CD14-positive monocyte (primary cell): ENCODE results near the gene CDH2. TPM values are rescaled to one million over a fixed set of nuclear protein-coding genes. Genes with fewer than 3 reads are reported as not detected.

Experiments used
- DNase-seq, 3 donors: peaks; one replicate each; pipeline ENCODE4 v3.0.0-alpha.2; 2011 to 2022
- H2AFZ ChIP-seq: 2 replicates; pipeline ENCODE4 v1.6.0; 2012; ENCODE audit warnings: mild to moderate bottlenecking, low read depth, low read length, inconsistent platforms; ENCODE audit not compliant: insufficient read depth, poor library complexity, severe bottlenecking
- H3K27ac ChIP-seq, 2 donors: 1 replicate in 1 of 2; 2 replicates in 1 of 2; pipeline ENCODE4 v1.5.1; 2012 to 2013; ENCODE audit warnings: low read length in 2 of 2, control low read depth in 1 of 2, inconsistent platforms in 1 of 2, low read depth in 1 of 2, mild to moderate bottlenecking in 1 of 2
- H3K27me3 ChIP-seq, 2 donors: one replicate each; pipeline versions ENCODE4 v1.6.0 to v1.6.1; 2011 to 2013; ENCODE audit warnings: low read length in 2 of 2; ENCODE audit not compliant: control insufficient read depth in 2 of 2, insufficient read depth in 2 of 2
- H3K36me3 ChIP-seq, 2 donors: replicated peaks in 1 of 2; 1 replicate in 1 of 2; 2 replicates in 1 of 2; pipeline versions ENCODE4 v1.5.1 to v1.6.1; 2012 to 2013; ENCODE audit warnings: low read length in 2 of 2, control low read depth in 1 of 2, inconsistent platforms in 1 of 2, mild to moderate bottlenecking in 1 of 2; ENCODE audit not compliant: insufficient read depth in 2 of 2, control insufficient read depth in 1 of 2
- H3K4me1 ChIP-seq, 2 donors: 1 replicate in 1 of 2; 2 replicates in 1 of 2; pipeline versions ENCODE4 v1.5.1 to v1.6.1; 2012 to 2013; ENCODE audit warnings: low read length in 2 of 2, control low read depth in 1 of 2, inconsistent platforms in 1 of 2, mild to moderate bottlenecking in 1 of 2, moderate library complexity in 1 of 2; ENCODE audit not compliant: insufficient read depth in 2 of 2, control insufficient read depth in 1 of 2
- H3K4me2 ChIP-seq: replicated peaks from 2 replicates; pipeline ENCODE3; 2012; ENCODE audit warnings: low read length, moderate library complexity, mild to moderate bottlenecking; ENCODE audit not compliant: poor library complexity, severe bottlenecking; ENCODE audit errors: extremely low read depth
- H3K4me3 ChIP-seq, 3 experiments: fragments of 200-600 bp in 1 of 3; sonication (generic) in 1 of 3; replicated peaks in 1 of 3; 1 replicate in 2 of 3; 2 replicates in 1 of 3; pipeline ENCODE4 v1.5.1; 2011 to 2013; ENCODE audit warnings: low read length in 3 of 3, mild to moderate bottlenecking in 3 of 3, control low read depth in 2 of 3, low read depth in 2 of 3, inconsistent platforms in 1 of 3, moderate library complexity in 1 of 3
- H3K79me2 ChIP-seq: 2 replicates; pipeline ENCODE4 v1.6.0; 2012; ENCODE audit warnings: mild to moderate bottlenecking, control low read depth, inconsistent platforms, low read length, moderate library complexity; ENCODE audit not compliant: insufficient read depth
- H3K9ac ChIP-seq: 2 replicates; pipeline ENCODE4 v1.6.0; 2017; ENCODE audit warnings: low read length, mild to moderate bottlenecking; ENCODE audit not compliant: insufficient read depth, poor library complexity, severe bottlenecking
- H3K9me3 ChIP-seq, 2 donors: replicated peaks in 1 of 2; 1 replicate in 1 of 2; 2 replicates in 1 of 2; pipeline versions ENCODE4 v1.5.1 to v1.6.1; 2012 to 2013; ENCODE audit warnings: low read length in 2 of 2, control low read depth in 1 of 2; ENCODE audit not compliant: control insufficient read depth in 1 of 2, insufficient read depth in 1 of 2
- H4K20me1 ChIP-seq: 2 replicates; pipeline ENCODE4 v1.6.0; 2012; ENCODE audit warnings: mild to moderate bottlenecking, low read length, control low read depth, moderate library complexity; ENCODE audit not compliant: insufficient read depth
- H3K27ac Mint-ChIP-seq, 7 donors: one replicate each; pipeline ENCODE4 v1.8.0; 2020; ENCODE audit warnings: mild to moderate bottlenecking in 7 of 7, mixed read lengths in 7 of 7, moderate library complexity in 6 of 7, inconsistent platforms in 2 of 7
- H3K27me3 Mint-ChIP-seq, 3 donors: one replicate each; pipeline ENCODE4 v1.8.0; 2021 to 2022; ENCODE audit warnings: low read depth in 3 of 3, mild to moderate bottlenecking in 3 of 3, mixed read lengths in 3 of 3, moderate library complexity in 3 of 3, inconsistent platforms in 1 of 3
- H3K36me3 Mint-ChIP-seq, 2 donors: one replicate each; pipeline ENCODE4 v1.8.0; 2020; ENCODE audit warnings: mixed read lengths in 2 of 2, inconsistent platforms in 1 of 2, mild to moderate bottlenecking in 1 of 2
- H3K4me1 Mint-ChIP-seq: one replicate; pipeline ENCODE4 v1.8.0; 2020; ENCODE audit warnings: mild to moderate bottlenecking, mixed read lengths
- H3K4me3 Mint-ChIP-seq, 2 donors: one replicate each; pipeline ENCODE4 v1.8.0; 2020; ENCODE audit warnings: mild to moderate bottlenecking in 2 of 2, mixed read lengths in 2 of 2, moderate library complexity in 1 of 2
- H3K9me3 Mint-ChIP-seq, 7 donors: one replicate each; pipeline ENCODE4 v1.8.0; 2020 to 2022; ENCODE audit warnings: mixed read lengths in 7 of 7, mild to moderate bottlenecking in 6 of 7, moderate library complexity in 6 of 7, inconsistent platforms in 2 of 7
- CTCF ChIP-seq: fragments of 200-600 bp; IDR thresholded peaks from one replicate; pipeline ENCODE4 v1.8.0; 2022; ENCODE audit warnings: antibody characterized with exemption, mild to moderate bottlenecking
- WGBS: methylation state at CpG from one replicate; pipeline ENCODE4 v1.1.5; 2013; ENCODE audit warnings: missing lambda C conversion rate; ENCODE audit not compliant: insufficient coverage; 5-methylcytosine and 5-hydroxymethylcytosine counted together
- intact Hi-C, 2 donors: fragments of 100-400 bp; cut with micrococcal nuclease; formaldehyde crosslinking; loops; one replicate each; pipeline versions ENCODE4 v1.15.0 to v1.15.1; 2023
- polyA plus RNA-seq, 3 donors: library from polyadenylated mRNA; depleted of rRNA in 1 of 3; unstranded in 2 of 3; stranded (reverse) in 1 of 3; fragments of 300-500 nt in 2 of 3; fragments of >200 nt in 1 of 3; fragmentation: Illumina TruSeq in 2 of 3; gene quantifications; 1 replicate in 2 of 3; 2 replicates in 1 of 3; pipeline ENCODE4 v1.2.3, GENCODE V29; 2012 to 2021

CDH2 gene
- polyA plus RNA-seq, 3 donors, result 0.03 to 0.32 (median 0.08) TPM

GRCh38 chr18:28080876-28081300, 96.0 kb downstream of the CDH2 start:
- H3K4me1 ChIP-seq, result no peaks in the 10 kb centered on the region
- H3K9me3 ChIP-seq, result no peaks in the 10 kb centered on the region
- no peaks in the 10 kb centered on the region for H4K20me1 ChIP-seq
- H3K4me3 ChIP-seq, result no peak overlapping the region
- no peak overlapping the region for H2AFZ ChIP-seq
- H3K9ac ChIP-seq, result no peak overlapping the region
- intact Hi-C loops, result no loop called here
- no peaks in the 10 kb centered on the region for H3K36me3 Mint-ChIP-seq
- H3K36me3 ChIP-seq, result no peaks in the 10 kb centered on the region
- H3K27me3 ChIP-seq, result no peaks in the 10 kb centered on the region
- no peak overlapping the region for H3K27ac ChIP-seq
- H3K4me2 ChIP-seq, result no peak overlapping the region
- no peak overlapping the region for H3K27ac Mint-ChIP-seq
- no peak overlapping the region for H3K4me3 Mint-ChIP-seq
- H3K27me3 Mint-ChIP-seq, result no peaks in the 10 kb centered on the region
- peaks cover 0 to 4% (median 0%) of the 10 kb centered on the region in 7 donors for H3K9me3 Mint-ChIP-seq
- H3K4me1 Mint-ChIP-seq, result peaks cover 4% of the 10 kb centered on the region
- H3K79me2 ChIP-seq, result no peaks in the 10 kb centered on the region
- no peak for DNase-seq
- no peak for TF ChIP-seq CTCF
- WGBS, result 57% methylated on average over 1 of the region's 1 CpG

- no peak overlapping the region for H3K4me2 ChIP-seq
- intact Hi-C loops, result no loop called here
These were observed 97.0 kb downstream of the CDH2 start for GRCh38 chr18:28079883-28080282.

More at GRCh38 chr18:28079883-28080282, 97.0 kb downstream of the CDH2 start:
- TF ChIP-seq CTCF, result no peak
- no peaks in the 10 kb centered on the region for H4K20me1 ChIP-seq
- Mint-ChIP-seq H3K4me3 (no peak overlapping the region), H3K4me1 (peaks cover 4% of the 10 kb centered on the region), H3K27me3 (no peaks in the 10 kb centered on the region), H3K36me3 (no peaks in the 10 kb centered on the region), H3K27ac (no peak overlapping the region), H3K9me3 (peaks cover 0 to 2% (median 0%) of the 10 kb centered on the region in 7 donors)
- H3K79me2 ChIP-seq, result no peaks in the 10 kb centered on the region
- no peak overlapping the region for H3K9ac ChIP-seq
- no peaks in the 10 kb centered on the region for H3K4me1 ChIP-seq
- H3K27me3 ChIP-seq, result no peaks in the 10 kb centered on the region
- no peak for DNase-seq
- no peak overlapping the region for H3K4me3 ChIP-seq
- no peaks in the 10 kb centered on the region for H3K9me3 ChIP-seq
- H3K36me3 ChIP-seq, result no peaks in the 10 kb centered on the region
- no peak overlapping the region for H2AFZ ChIP-seq
- WGBS, result no CpG with 5 or more reads among the region's 2 CpGs
- no peak overlapping the region for H3K27ac ChIP-seq
